Endothelial cell of umbilical vein (primary cell): ENCODE results near the gene FAM78A. TPM values are rescaled to one million over a fixed set of nuclear protein-coding genes. Genes with fewer than 3 reads are reported as not detected.

Experiments used
- BruUV-seq: library from RNA; stranded (reverse); fragments of 400-500 nt; replicated peaks from 2 replicates; lab custom pipeline; 2021; lab: Mats Ljungman, UMichigan
- CTCF ChIA-PET: fragments of 300-600, 350-600 bp; sonication (Branson Sonifier 250); formaldehyde crosslinking; loops from one replicate; lab custom pipeline; 2021; ENCODE audit warnings: antibody characterized with exemption, inconsistent platforms; lab: Charles Lee
- POLR2A ChIA-PET: fragments of 300-600, 350-600 bp; sonication (Branson Sonifier 250); formaldehyde crosslinking; loops from one replicate; lab custom pipeline; 2021; ENCODE audit warnings: antibody characterized with exemption, inconsistent platforms; lab: Charles Lee
- DNase-seq: peaks from one replicate; pipeline ENCODE4 v3.0.0-alpha.2; 2011; ENCODE audit warnings: low read depth, low spot score
- FAIRE-seq: peaks from 2 replicates; lab custom pipeline; 2011; peaks lifted over from hg19 to GRCh38; lab: Jason Lieb, UNC
- H2AFZ ChIP-seq: 2 replicates; pipeline ENCODE4 v1.6.0; 2012; ENCODE audit warnings: low read depth, low read length, control low read depth, inconsistent platforms
- H3K27ac ChIP-seq: 2 replicates; pipeline ENCODE4 v1.5.1; 2011; ENCODE audit warnings: low read depth, mild to moderate bottlenecking, control low read depth, low read length, moderate library complexity; ENCODE audit not compliant: insufficient read depth
- H3K27me3 ChIP-seq, 2 experiments: 2 replicates each; pipeline versions ENCODE4 v1.6.0 to v1.6.1; 2011; ENCODE audit warnings: low read length in 2 of 2, mixed read lengths in 1 of 2; ENCODE audit not compliant: control insufficient read depth in 2 of 2, insufficient read depth in 2 of 2
- H3K36me3 ChIP-seq, 2 experiments: 2 replicates in 1 of 2; 3 replicates in 1 of 2; pipeline ENCODE4 v1.5.1; 2011; ENCODE audit warnings: low read length in 2 of 2, mild to moderate bottlenecking in 1 of 2, moderate library complexity in 1 of 2; ENCODE audit not compliant: control insufficient read depth in 2 of 2, insufficient read depth in 2 of 2; ENCODE audit errors: extremely low read depth in 1 of 2
- H3K4me1 ChIP-seq: 3 replicates; pipeline ENCODE4 v1.5.1; 2011; ENCODE audit warnings: mild to moderate bottlenecking, low read length; ENCODE audit not compliant: control insufficient read depth, insufficient read depth; ENCODE audit errors: extremely low read depth
- H3K4me2 ChIP-seq: 2 replicates; pipeline ENCODE4 v1.6.1; 2011; ENCODE audit warnings: low read length, control low read depth, mixed read lengths; ENCODE audit not compliant: insufficient read depth
- H3K4me3 ChIP-seq, 3 experiments: fragments of 200-600 bp in 1 of 3; sonication (generic), shearing (Covaris generic) in 1 of 3; replicated peaks in 1 of 3; 2 replicates each; pipeline ENCODE4 v1.5.1; 2011 to 2016; ENCODE audit warnings: control low read depth in 3 of 3, low read length in 3 of 3, mild to moderate bottlenecking in 2 of 3, inconsistent platforms in 1 of 3, low read depth in 1 of 3, moderate library complexity in 1 of 3; ENCODE audit not compliant: insufficient read depth in 1 of 3
- H3K79me2 ChIP-seq: 2 replicates; pipeline ENCODE4 v1.6.0; 2012; ENCODE audit warnings: low read length, inconsistent platforms; ENCODE audit not compliant: control insufficient read depth, insufficient read depth
- H3K9ac ChIP-seq: replicated peaks from 2 replicates; pipeline ENCODE3; 2011; ENCODE audit warnings: low read length, control low read depth; ENCODE audit not compliant: insufficient read depth; ENCODE audit errors: extremely low read depth
- H3K9me1 ChIP-seq: replicated peaks from 3 replicates; pipeline ENCODE4 v1.6.0; 2011; ENCODE audit warnings: mild to moderate bottlenecking, low read length; ENCODE audit not compliant: control insufficient read depth, insufficient read depth; ENCODE audit errors: extremely low read depth
- H3K9me3 ChIP-seq: replicated peaks from 2 replicates; pipeline ENCODE4 v1.5.1; 2012; ENCODE audit warnings: low read length, inconsistent platforms; ENCODE audit not compliant: control insufficient read depth, insufficient read depth
- H4K20me1 ChIP-seq: replicated peaks from 2 replicates; pipeline ENCODE3; 2011; ENCODE audit warnings: mild to moderate bottlenecking, low read length; ENCODE audit not compliant: control insufficient read depth, insufficient read depth; ENCODE audit errors: extremely low read depth
- JUN ChIP-seq: IDR thresholded peaks from 2 replicates; pipeline ENCODE4 v1.6.1; 2011; ENCODE audit warnings: borderline replicate concordance, low read depth; ENCODE audit not compliant: insufficient read length, insufficient read depth
- MYC ChIP-seq: IDR thresholded peaks from one replicate; pipeline ENCODE4 v1.6.1; 2011; ENCODE audit warnings: mild to moderate bottlenecking, low read depth, low read length
- POLR2AphosphoS5 ChIP-seq: IDR thresholded peaks from 2 replicates; pipeline ENCODE4 v1.6.1; 2012; ENCODE audit warnings: low read depth, mild to moderate bottlenecking, control low read depth, low read length, moderate library complexity; ENCODE audit not compliant: insufficient read depth
- dilution Hi-C: fragments of 300-500 bp; cut with MboI; formaldehyde crosslinking; loops from one replicate; pipeline ENCODE4 v1.15.0; 2019; ENCODE audit warnings: low sequenced_read_pairs; ENCODE audit not compliant: extremely low pct_ligation_motif_present
- intact Hi-C: fragments of 100-400 bp; cut with micrococcal nuclease; formaldehyde crosslinking; loops from one replicate; pipeline ENCODE4 v1.10.0; 2022
- polyA plus RNA-seq, 4 experiments: library from polyadenylated mRNA; depleted of rRNA in 3 of 4; stranded (reverse) in 3 of 4; unstranded in 1 of 4; fragments of >200 nt; gene quantifications; 2 replicates each; pipeline versions ENCODE4 v1.2.1 to v1.2.3, GENCODE V29; 2011 to 2012; ENCODE audit warnings: missing spikeins in 1 of 4
- total RNA-seq: library from RNA; stranded (reverse); gene quantifications from 2 replicates; pipeline ENCODE4 v1.2.3, GENCODE V29; 2021
- TF ChIP-seq, protein P1 (sequence below): IDR thresholded peaks from 2 replicates; pipeline ENCODE4 v1.6.1; 2011; ENCODE audit not compliant: insufficient read depth, insufficient read length

The FAM78A gene
- total and polyA plus RNA-seq, 2 donors (not counting 3 experiments of a cell fraction or from before 2014, with no cell fraction given), result 34.0 to 37.4 TPM

DNA sequence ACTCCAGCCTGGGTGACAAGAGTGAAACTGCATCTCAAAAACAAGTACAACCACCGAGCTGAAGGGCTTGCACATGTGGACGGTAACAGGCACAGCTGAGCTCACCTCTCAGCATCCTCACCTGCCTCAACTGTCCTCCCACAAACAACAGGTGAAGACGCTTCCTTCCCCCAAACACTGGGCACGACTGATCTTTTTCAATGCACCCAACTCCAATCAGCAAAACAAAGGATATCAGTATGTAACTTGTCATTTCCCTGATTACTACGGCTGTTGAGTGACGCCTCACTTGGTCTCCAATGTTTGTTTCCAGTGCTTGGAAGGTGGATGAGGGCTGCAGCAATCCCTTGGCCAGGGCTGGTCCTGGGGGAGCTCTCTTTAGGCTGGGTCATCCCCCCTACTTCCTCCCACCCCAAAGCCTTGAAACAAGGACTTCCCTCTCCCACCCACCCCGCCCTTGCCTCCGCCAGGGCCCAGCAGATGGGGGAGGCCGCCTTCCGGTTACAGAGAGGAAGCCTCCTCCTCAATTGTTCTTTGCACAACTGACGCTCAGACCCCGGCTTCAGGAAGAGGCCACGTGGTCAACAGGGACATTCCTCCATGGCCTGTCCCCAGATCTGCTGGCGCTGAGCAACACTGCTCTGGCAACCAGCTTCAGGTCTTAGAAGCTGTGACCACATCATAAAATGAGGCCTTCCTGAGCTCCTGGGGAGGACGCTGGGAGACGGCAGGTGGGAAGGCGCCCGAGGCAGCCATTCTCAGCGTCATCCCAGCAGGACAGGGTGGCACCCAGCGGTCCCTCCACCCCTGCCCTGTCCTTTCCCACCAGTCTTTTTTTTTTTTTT is 5.9 kb downstream of the FAM78A start:
- DNase-seq (peak; percentile 73), FAIRE-seq (peak; percentile 91)
- Histone ChIP-seq H3K79me2 (peaks cover 44% of the 10 kb centered on the region), H3K9me3 (no peaks in the 10 kb centered on the region), H3K36me3 (peaks cover 0 to 12% of the 10 kb centered on the region in 2 experiments), H3K9ac (peak overlapping the region; percentile 37), H3K9me1 (no peaks in the 10 kb centered on the region), H2AFZ (peak overlapping the region; percentile 36), H3K4me2 (no peak overlapping the region), H3K4me3 (no peak overlapping the region), H3K4me1 (peaks cover 54% of the 10 kb centered on the region), H3K27me3 (no peaks in the 10 kb centered on the region), H4K20me1 (no peaks in the 10 kb centered on the region), H3K27ac (peak overlapping the region; percentile 67)
- TF ChIP-seq, protein P1, sequence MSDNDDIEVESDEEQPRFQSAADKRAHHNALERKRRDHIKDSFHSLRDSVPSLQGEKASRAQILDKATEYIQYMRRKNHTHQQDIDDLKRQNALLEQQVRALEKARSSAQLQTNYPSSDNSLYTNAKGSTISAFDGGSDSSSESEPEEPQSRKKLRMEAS, result peak; percentile 97
- TF ChIP-seq MYC, result no peak
- no peak for TF ChIP-seq JUN
- TF ChIP-seq POLR2AphosphoS5, result peak; percentile 36
- dilution Hi-C loops, result no loop called here
- no TSS peak for BruUV-seq
- ChIA-PET POLR2A (interaction anchor here (0.7 to 1.2 kb wide), 4 partner anchors 9 to 61 kb away, joined by 3 to 7 read pairs (median 4); no protein-coding TSS in a partner anchor), CTCF (interaction anchor here (0.5 to 3.0 kb wide), 4 partner anchors 13 to 66 kb away, joined by 3 to 11 read pairs (median 4); no protein-coding TSS in a partner anchor)
- intact Hi-C loops, result loop anchor here (1.0 kb wide), 2 partner anchors 32 to 55 kb away; no protein-coding TSS in a partner anchor
